Transverse colon (tissue), 3 donors: ENCODE measurements around the gene CBL.
"Not testable (repeated sequence)": the region's sequence is repeated elsewhere in the genome, so short reads cannot be mapped to it uniquely, and the experiment has no call there.

Source experiments
- CTCF ChIP-seq, 5 experiments: fragments of 200-600 bp in 3 of 5; fragments of 450-650 bp in 2 of 5; sonication (generic) in 3 of 5; IDR thresholded peaks; 1 replicate in 2 of 5; 2 replicates in 3 of 5; pipeline ENCODE4 v1.5.1; 2016 to 2017; ENCODE audit warnings: antibody characterized with exemption in 5 of 5, inconsistent platforms in 3 of 5, mild to moderate bottlenecking in 2 of 5, moderate library complexity in 1 of 5
- POLR2A ChIP-seq: fragments of 450-650 bp; IDR thresholded peaks from one replicate; pipeline ENCODE4 v1.6.1; 2016; ENCODE audit warnings: antibody characterized with exemption, mild to moderate bottlenecking, moderate library complexity

- not testable (repeated sequence) for TF ChIP-seq CTCF (IDR thresholded peaks at IDR 0.05); POLR2A
Observed at GRCh38 chr11:119167077-119167458, 39.1 kb upstream of the CBL start.
